OCI-LY1 (cell line): ENCODE measurements around the gene ISG20.

Experiments
- CTCF ChIP-seq: fragments of 200-600 bp; sonication (generic), shearing (Covaris generic); IDR thresholded peaks from 2 replicates; pipeline ENCODE4 v1.5.1; 2017; ENCODE audit warnings: mild to moderate bottlenecking, antibody characterized with exemption, low read length, moderate library complexity, mixed read lengths
- EZH2 ChIP-seq: fragments of 200-600 bp; sonication (generic), shearing (Covaris generic); IDR thresholded peaks from 2 replicates; pipeline ENCODE4 v1.8.0; 2017; ENCODE audit warnings: borderline replicate concordance, mixed run types, mild to moderate bottlenecking, antibody characterized with exemption, low read length, moderate library complexity, mixed read lengths

- no peak for TF ChIP-seq CTCF
- TF ChIP-seq EZH2: no peak
Observed at GRCh38 chr15:88636050-88636449, 2.8 kb upstream of the ISG20 start.
